ENCODE results near the gene GSK3B. TPM values are rescaled to one million over a fixed set of nuclear protein-coding genes. Genes with fewer than 3 reads are reported as not detected.

GSK3B gene
- total and polyA plus RNA-seq, 2 experiments from 2014 or later, result 29.0 to 45.3 TPM

DNA sequence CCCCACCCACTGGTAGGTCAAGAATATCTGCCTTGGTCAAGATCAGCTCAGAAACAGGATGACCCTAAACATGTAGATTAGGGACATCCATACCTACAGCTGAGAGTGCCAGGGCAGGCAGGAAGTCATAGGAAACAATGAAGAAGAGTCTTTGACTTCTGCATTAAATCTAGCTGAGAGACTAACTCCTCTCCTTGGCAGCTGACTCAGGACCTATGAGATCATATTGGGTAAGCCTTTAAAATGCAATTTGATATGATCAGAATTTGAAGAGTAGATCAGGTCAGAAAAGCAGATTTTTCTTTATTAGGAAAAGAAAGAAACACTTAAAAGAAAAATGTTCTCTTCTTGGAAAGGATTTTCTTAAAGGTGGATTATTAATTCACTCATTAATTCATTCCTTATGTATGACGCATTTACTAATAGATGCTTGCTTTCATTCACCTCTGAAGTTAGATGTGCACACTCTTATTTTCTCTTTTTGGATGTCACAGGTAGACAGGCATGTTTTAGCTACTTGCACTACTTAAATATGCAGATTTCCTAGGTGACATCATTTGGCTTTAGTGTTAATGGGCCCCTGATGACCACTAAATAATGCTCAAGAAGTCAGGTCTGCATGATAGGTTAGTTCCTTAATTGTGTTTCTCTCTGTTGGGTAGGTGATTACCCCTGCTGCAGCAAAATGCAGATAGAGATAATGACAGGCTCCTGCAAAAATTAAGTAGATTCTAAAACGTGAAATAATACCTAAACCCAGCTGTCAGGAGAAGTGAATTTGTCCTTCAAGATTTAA lies 35.7 kb upstream of the GSK3B start:
- H3K4me1 Mint-ChIP-seq, result peaks cover 13% of the 10 kb centered on the region; the same call in 2 of the 3 replicates
- ATAC-seq, result no peak
- no peak overlapping the region for H3K4me3 Mint-ChIP-seq

More for the DNA sequence above, 35.7 kb upstream of the GSK3B start:
- H3K9me3 Mint-ChIP-seq, result no peaks in the 10 kb centered on the region
- H3K27me3 Mint-ChIP-seq (ENCODE audit: insufficient read depth, low read depth, poor library complexity), result peaks cover 1% of the 10 kb centered on the region
- Histone ChIP-seq H3K27me3 (ENCODE audit: insufficient read depth) (no peaks in the 10 kb centered on the region), H3K4me3 (no peak overlapping the region), H3F3A (replicated peaks; ENCODE audit: low read depth) (no peaks in the 10 kb centered on the region), H3K27ac (ENCODE audit: low read depth) (no peak overlapping the region), H3K4me1 (ENCODE audit: insufficient read depth) (0 out of 2 replicates have a peak, but pooled peaks cover 4% of the 10 kb centered on the region), H2AFZ (no peak overlapping the region), H3K4me2 (no peak overlapping the region), H3K79me2 (replicated peaks; ENCODE audit: insufficient read depth) (no peaks in the 10 kb centered on the region), H3K9me2 (ENCODE audit: insufficient read depth) (no peaks in the 10 kb centered on the region), H4K20me1 (replicated peaks; ENCODE audit: insufficient read depth) (no peaks in the 10 kb centered on the region), H3K36me3 (ENCODE audit: insufficient read depth) (no peaks in the 10 kb centered on the region)
- no peak overlapping the region for H3K27ac Mint-ChIP-seq
- no peak for TF ChIP-seq EZH2phosphoT487 (IDR thresholded peaks at IDR 0.05; ENCODE audit: unreplicated experiment)
- TF ChIP-seq ZNF114 (CRISPR knock-in tag; IDR thresholded peaks at IDR 0.05), result no peak
- TF ChIP-seq, protein P1, sequence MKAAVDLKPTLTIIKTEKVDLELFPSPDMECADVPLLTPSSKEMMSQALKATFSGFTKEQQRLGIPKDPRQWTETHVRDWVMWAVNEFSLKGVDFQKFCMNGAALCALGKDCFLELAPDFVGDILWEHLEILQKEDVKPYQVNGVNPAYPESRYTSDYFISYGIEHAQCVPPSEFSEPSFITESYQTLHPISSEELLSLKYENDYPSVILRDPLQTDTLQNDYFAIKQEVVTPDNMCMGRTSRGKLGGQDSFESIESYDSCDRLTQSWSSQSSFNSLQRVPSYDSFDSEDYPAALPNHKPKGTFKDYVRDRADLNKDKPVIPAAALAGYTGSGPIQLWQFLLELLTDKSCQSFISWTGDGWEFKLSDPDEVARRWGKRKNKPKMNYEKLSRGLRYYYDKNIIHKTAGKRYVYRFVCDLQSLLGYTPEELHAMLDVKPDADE (IDR thresholded peaks at IDR 0.05), result no peak
- no peak for TF ChIP-seq POLR2AphosphoS5 (IDR thresholded peaks at IDR 0.05; ENCODE audit: low read depth)
- TF ChIP-seq, protein P2, sequence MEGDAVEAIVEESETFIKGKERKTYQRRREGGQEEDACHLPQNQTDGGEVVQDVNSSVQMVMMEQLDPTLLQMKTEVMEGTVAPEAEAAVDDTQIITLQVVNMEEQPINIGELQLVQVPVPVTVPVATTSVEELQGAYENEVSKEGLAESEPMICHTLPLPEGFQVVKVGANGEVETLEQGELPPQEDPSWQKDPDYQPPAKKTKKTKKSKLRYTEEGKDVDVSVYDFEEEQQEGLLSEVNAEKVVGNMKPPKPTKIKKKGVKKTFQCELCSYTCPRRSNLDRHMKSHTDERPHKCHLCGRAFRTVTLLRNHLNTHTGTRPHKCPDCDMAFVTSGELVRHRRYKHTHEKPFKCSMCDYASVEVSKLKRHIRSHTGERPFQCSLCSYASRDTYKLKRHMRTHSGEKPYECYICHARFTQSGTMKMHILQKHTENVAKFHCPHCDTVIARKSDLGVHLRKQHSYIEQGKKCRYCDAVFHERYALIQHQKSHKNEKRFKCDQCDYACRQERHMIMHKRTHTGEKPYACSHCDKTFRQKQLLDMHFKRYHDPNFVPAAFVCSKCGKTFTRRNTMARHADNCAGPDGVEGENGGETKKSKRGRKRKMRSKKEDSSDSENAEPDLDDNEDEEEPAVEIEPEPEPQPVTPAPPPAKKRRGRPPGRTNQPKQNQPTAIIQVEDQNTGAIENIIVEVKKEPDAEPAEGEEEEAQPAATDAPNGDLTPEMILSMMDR (conservative IDR thresholded peaks at IDR 0.05; ENCODE audit: low read depth in 2 of 2), result no peak
- TF ChIP-seq, protein P3, sequence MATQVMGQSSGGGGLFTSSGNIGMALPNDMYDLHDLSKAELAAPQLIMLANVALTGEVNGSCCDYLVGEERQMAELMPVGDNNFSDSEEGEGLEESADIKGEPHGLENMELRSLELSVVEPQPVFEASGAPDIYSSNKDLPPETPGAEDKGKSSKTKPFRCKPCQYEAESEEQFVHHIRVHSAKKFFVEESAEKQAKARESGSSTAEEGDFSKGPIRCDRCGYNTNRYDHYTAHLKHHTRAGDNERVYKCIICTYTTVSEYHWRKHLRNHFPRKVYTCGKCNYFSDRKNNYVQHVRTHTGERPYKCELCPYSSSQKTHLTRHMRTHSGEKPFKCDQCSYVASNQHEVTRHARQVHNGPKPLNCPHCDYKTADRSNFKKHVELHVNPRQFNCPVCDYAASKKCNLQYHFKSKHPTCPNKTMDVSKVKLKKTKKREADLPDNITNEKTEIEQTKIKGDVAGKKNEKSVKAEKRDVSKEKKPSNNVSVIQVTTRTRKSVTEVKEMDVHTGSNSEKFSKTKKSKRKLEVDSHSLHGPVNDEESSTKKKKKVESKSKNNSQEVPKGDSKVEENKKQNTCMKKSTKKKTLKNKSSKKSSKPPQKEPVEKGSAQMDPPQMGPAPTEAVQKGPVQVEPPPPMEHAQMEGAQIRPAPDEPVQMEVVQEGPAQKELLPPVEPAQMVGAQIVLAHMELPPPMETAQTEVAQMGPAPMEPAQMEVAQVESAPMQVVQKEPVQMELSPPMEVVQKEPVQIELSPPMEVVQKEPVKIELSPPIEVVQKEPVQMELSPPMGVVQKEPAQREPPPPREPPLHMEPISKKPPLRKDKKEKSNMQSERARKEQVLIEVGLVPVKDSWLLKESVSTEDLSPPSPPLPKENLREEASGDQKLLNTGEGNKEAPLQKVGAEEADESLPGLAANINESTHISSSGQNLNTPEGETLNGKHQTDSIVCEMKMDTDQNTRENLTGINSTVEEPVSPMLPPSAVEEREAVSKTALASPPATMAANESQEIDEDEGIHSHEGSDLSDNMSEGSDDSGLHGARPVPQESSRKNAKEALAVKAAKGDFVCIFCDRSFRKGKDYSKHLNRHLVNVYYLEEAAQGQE (IDR thresholded peaks at IDR 0.05; ENCODE audit: unreplicated experiment), result no peak
- no peak for TF ChIP-seq CREB1 (CRISPR knock-in tag; IDR thresholded peaks at IDR 0.05; ENCODE audit: low read depth)
- TF ChIP-seq EZH2 (IDR thresholded peaks at IDR 0.05; ENCODE audit: low read depth, unreplicated experiment), result no peak
- TF ChIP-seq, protein P4, sequence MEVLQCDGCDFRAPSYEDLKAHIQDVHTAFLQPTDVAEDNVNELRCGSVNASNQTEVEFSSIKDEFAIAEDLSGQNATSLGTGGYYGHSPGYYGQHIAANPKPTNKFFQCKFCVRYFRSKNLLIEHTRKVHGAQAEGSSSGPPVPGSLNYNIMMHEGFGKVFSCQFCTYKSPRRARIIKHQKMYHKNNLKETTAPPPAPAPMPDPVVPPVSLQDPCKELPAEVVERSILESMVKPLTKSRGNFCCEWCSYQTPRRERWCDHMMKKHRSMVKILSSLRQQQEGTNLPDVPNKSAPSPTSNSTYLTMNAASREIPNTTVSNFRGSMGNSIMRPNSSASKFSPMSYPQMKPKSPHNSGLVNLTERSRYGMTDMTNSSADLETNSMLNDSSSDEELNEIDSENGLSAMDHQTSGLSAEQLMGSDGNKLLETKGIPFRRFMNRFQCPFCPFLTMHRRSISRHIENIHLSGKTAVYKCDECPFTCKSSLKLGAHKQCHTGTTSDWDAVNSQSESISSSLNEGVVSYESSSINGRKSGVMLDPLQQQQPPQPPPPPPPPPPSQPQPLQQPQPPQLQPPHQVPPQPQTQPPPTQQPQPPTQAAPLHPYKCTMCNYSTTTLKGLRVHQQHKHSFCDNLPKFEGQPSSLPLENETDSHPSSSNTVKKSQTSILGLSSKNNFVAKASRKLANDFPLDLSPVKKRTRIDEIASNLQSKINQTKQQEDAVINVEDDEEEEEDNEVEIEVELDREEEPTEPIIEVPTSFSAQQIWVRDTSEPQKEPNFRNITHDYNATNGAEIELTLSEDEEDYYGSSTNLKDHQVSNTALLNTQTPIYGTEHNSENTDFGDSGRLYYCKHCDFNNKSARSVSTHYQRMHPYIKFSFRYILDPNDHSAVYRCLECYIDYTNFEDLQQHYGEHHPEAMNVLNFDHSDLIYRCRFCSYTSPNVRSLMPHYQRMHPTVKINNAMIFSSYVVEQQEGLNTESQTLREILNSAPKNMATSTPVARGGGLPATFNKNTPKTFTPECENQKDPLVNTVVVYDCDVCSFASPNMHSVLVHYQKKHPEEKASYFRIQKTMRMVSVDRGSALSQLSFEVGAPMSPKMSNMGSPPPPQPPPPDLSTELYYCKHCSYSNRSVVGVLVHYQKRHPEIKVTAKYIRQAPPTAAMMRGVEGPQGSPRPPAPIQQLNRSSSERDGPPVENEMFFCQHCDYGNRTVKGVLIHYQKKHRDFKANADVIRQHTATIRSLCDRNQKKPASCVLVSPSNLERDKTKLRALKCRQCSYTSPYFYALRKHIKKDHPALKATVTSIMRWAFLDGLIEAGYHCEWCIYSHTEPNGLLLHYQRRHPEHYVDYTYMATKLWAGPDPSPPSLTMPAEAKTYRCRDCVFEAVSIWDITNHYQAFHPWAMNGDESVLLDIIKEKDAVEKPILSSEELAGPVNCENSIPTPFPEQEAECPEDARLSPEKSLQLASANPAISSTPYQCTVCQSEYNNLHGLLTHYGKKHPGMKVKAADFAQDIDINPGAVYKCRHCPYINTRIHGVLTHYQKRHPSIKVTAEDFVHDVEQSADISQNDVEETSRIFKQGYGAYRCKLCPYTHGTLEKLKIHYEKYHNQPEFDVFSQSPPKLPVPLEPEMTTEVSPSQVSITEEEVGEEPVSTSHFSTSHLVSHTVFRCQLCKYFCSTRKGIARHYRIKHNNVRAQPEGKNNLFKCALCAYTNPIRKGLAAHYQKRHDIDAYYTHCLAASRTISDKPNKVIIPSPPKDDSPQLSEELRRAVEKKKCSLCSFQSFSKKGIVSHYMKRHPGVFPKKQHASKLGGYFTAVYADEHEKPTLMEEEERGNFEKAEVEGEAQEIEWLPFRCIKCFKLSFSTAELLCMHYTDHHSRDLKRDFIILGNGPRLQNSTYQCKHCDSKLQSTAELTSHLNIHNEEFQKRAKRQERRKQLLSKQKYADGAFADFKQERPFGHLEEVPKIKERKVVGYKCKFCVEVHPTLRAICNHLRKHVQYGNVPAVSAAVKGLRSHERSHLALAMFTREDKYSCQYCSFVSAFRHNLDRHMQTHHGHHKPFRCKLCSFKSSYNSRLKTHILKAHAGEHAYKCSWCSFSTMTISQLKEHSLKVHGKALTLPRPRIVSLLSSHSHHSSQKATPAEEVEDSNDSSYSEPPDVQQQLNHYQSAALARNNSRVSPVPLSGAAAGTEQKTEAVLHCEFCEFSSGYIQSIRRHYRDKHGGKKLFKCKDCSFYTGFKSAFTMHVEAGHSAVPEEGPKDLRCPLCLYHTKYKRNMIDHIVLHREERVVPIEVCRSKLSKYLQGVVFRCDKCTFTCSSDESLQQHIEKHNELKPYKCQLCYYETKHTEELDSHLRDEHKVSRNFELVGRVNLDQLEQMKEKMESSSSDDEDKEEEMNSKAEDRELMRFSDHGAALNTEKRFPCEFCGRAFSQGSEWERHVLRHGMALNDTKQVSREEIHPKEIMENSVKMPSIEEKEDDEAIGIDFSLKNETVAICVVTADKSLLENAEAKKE (CRISPR knock-in tag; IDR thresholded peaks at IDR 0.05), result no peak
- peak; percentile 7 for DNase-seq (ENCODE audit: low spot score)
- H3K36me3 Mint-ChIP-seq (ENCODE audit: low read depth), result no peaks in the 10 kb centered on the region; the same call in 2 of the 3 replicates

Measured in GM23338 (cell line).